H1 (cell line): ENCODE measurements around the gene TAF11L2. TPM values are rescaled to one million over a fixed set of nuclear protein-coding genes. Genes with fewer than 3 reads are reported as not detected.

Experiments used
- CTCF ChIA-PET: fragments of 300-600 bp; sonication (Branson Sonifier 250); formaldehyde crosslinking; loops from one replicate; lab custom pipeline; 2021; ENCODE audit not compliant: partially characterized antibody; lab: Charles Lee
- POLR2A ChIA-PET: fragments of 300-600 bp; sonication (Branson Sonifier 250); formaldehyde crosslinking; loops from one replicate; lab custom pipeline; 2021; ENCODE audit warnings: inconsistent platforms; ENCODE audit not compliant: partially characterized antibody; lab: Charles Lee
- DNase-seq, 2 experiments: peaks; one replicate each; pipeline versions ENCODE4 v3.0.0 to v3.0.0-alpha.2; 2010 to 2022; ENCODE audit warnings: low spot score in 2 of 2, low read depth in 1 of 2, mixed read lengths in 1 of 2
- FAIRE-seq: peaks from 2 replicates; lab custom pipeline; 2011; peaks lifted over from hg19 to GRCh38; lab: Jason Lieb, UNC
- H2AFZ ChIP-seq: 2 replicates; pipeline ENCODE4 v1.8.1; 2012; ENCODE audit warnings: low read length, inconsistent platforms
- H2AK5ac ChIP-seq: 2 replicates; pipeline ENCODE4 v1.6.1; 2013; ENCODE audit warnings: low read depth, low read length
- H2BK120ac ChIP-seq: replicated peaks from 2 replicates; pipeline ENCODE3; 2013; ENCODE audit warnings: low read depth, low read length, inconsistent platforms
- H2BK12ac ChIP-seq: 2 replicates; pipeline ENCODE4 v1.6.1; 2013; ENCODE audit warnings: low read depth, low read length
- H2BK15ac ChIP-seq: 2 replicates; pipeline ENCODE4 v1.6.1; 2013; ENCODE audit warnings: low read length
- H2BK20ac ChIP-seq: 2 replicates; pipeline ENCODE4 v1.6.1; 2013; ENCODE audit warnings: low read length
- H2BK5ac ChIP-seq: 2 replicates; pipeline ENCODE4 v1.6.1; 2013; ENCODE audit warnings: low read depth, low read length
- H3K14ac ChIP-seq: 2 replicates; pipeline ENCODE4 v1.6.1; 2013; ENCODE audit warnings: inconsistent platforms; ENCODE audit not compliant: insufficient read length
- H3K18ac ChIP-seq: 2 replicates; pipeline ENCODE4 v1.6.1; 2013; ENCODE audit warnings: low read length; ENCODE audit errors: extremely low read depth
- H3K23ac ChIP-seq: 2 replicates; pipeline ENCODE4 v1.6.1; 2013; ENCODE audit warnings: inconsistent platforms; ENCODE audit not compliant: insufficient read length
- H3K23me2 ChIP-seq: 2 replicates; pipeline ENCODE4 v1.6.1; 2013; ENCODE audit warnings: low read depth, low read length
- H3K27ac ChIP-seq: 2 replicates; pipeline ENCODE4 v1.6.1; 2011; ENCODE audit warnings: low read depth, low read length, inconsistent platforms
- H3K27me3 ChIP-seq, 4 experiments: replicated peaks in 1 of 4; 1 replicate in 1 of 4; 2 replicates in 3 of 4; pipeline versions ENCODE4 v1.6.1 to v1.8.1; 2011 to 2013; ENCODE audit warnings: low read length in 3 of 4, mild to moderate bottlenecking in 3 of 4, inconsistent platforms in 2 of 4, mixed read lengths in 2 of 4, moderate library complexity in 1 of 4; ENCODE audit not compliant: control insufficient read depth in 3 of 4, insufficient read depth in 3 of 4; ENCODE audit errors: extremely low read depth in 1 of 4
- H3K36me3 ChIP-seq, 4 experiments: 2 replicates each; pipeline versions ENCODE4 v1.6.1 to v1.8.1; 2011 to 2013; ENCODE audit warnings: mild to moderate bottlenecking in 4 of 4, low read length in 3 of 4, moderate library complexity in 2 of 4, control low read depth in 1 of 4, inconsistent platforms in 1 of 4; ENCODE audit not compliant: insufficient read depth in 4 of 4, control insufficient read depth in 2 of 4
- H3K4ac ChIP-seq: replicated peaks from 2 replicates; pipeline ENCODE3; 2013; ENCODE audit warnings: low read length, low read depth, mixed read lengths, inconsistent platforms; ENCODE audit not compliant: insufficient read length
- H3K4me1 ChIP-seq, 4 experiments: replicated peaks in 1 of 4; 1 replicate in 1 of 4; 2 replicates in 3 of 4; pipeline versions ENCODE4 v1.6.1 to v1.8.1; 2011 to 2013; ENCODE audit warnings: low read length in 3 of 4, inconsistent platforms in 2 of 4, mixed read lengths in 1 of 4; ENCODE audit not compliant: insufficient read depth in 4 of 4, control insufficient read depth in 3 of 4
- H3K4me2 ChIP-seq, 2 experiments: 2 replicates each; pipeline versions ENCODE4 v1.6.1 to v1.8.1; 2011 to 2013; ENCODE audit warnings: low read depth in 2 of 2, low read length in 2 of 2, control low read depth in 1 of 2, inconsistent platforms in 1 of 2, mild to moderate bottlenecking in 1 of 2; ENCODE audit not compliant: insufficient read depth in 1 of 2
- H3K4me3 ChIP-seq, 4 experiments: fragments of 200-600, 300-600 bp in 1 of 4; sonication (generic), shearing (Covaris generic), sonication (Bioruptor Twin) in 1 of 4; 2 replicates each; pipeline versions ENCODE4 v1.5.1 to v1.8.1; 2011 to 2016; ENCODE audit warnings: low read length in 4 of 4, low read depth in 3 of 4, control low read depth in 2 of 4, inconsistent platforms in 2 of 4, mild to moderate bottlenecking in 2 of 4, mixed read lengths in 1 of 4, moderate library complexity in 1 of 4; ENCODE audit not compliant: insufficient read depth in 2 of 4; ENCODE audit errors: extremely low read depth in 1 of 4
- H3K56ac ChIP-seq: replicated peaks from 2 replicates; pipeline ENCODE3; 2013; ENCODE audit warnings: low read depth, mild to moderate bottlenecking, mixed read lengths, low read length, inconsistent platforms; ENCODE audit not compliant: insufficient read length
- H3K79me1 ChIP-seq: 2 replicates; pipeline ENCODE4 v1.6.1; 2013; ENCODE audit warnings: low read depth, low read length, control low read depth
- H3K79me2 ChIP-seq, 2 experiments: 2 replicates each; pipeline versions ENCODE4 v1.6.1 to v1.8.1; 2012 to 2013; ENCODE audit warnings: low read length in 2 of 2, mild to moderate bottlenecking in 2 of 2, inconsistent platforms in 1 of 2; ENCODE audit not compliant: insufficient read depth in 2 of 2, control insufficient read depth in 1 of 2
- H3K9ac ChIP-seq, 4 experiments: replicated peaks in 1 of 4; 1 replicate in 1 of 4; 2 replicates in 3 of 4; pipeline versions ENCODE4 v1.6.1 to v1.8.1; 2011 to 2013; ENCODE audit warnings: low read depth in 3 of 4, low read length in 3 of 4, control low read depth in 2 of 4, mild to moderate bottlenecking in 2 of 4, moderate library complexity in 2 of 4, inconsistent platforms in 1 of 4; ENCODE audit errors: extremely low read depth in 1 of 4
- H3K9me3 ChIP-seq, 2 experiments: 2 replicates each; pipeline versions ENCODE4 v1.6.1 to v1.8.1; 2012 to 2013; ENCODE audit warnings: mild to moderate bottlenecking in 2 of 2, moderate library complexity in 2 of 2, control low read depth in 1 of 2, inconsistent platforms in 1 of 2, low read depth in 1 of 2, low read length in 1 of 2, mixed read lengths in 1 of 2; ENCODE audit not compliant: insufficient read depth in 2 of 2
- H4K20me1 ChIP-seq, 2 experiments: replicated peaks in 1 of 2; 2 replicates each; pipeline versions ENCODE3 to v1.8.1; 2011 to 2013; ENCODE audit warnings: inconsistent platforms in 2 of 2, low read length in 2 of 2, mild to moderate bottlenecking in 1 of 2; ENCODE audit not compliant: insufficient read depth in 2 of 2, control insufficient read depth in 1 of 2
- H4K5ac ChIP-seq: 2 replicates; pipeline ENCODE4 v1.6.1; 2013; ENCODE audit warnings: low read length, low read depth, mixed read lengths, inconsistent platforms; ENCODE audit not compliant: insufficient read length
- H4K8ac ChIP-seq: 2 replicates; pipeline ENCODE4 v1.8.0; 2013; ENCODE audit warnings: mild to moderate bottlenecking, moderate library complexity, low read length, inconsistent platforms; ENCODE audit not compliant: insufficient read depth; ENCODE audit errors: extremely low read depth
- H4K91ac ChIP-seq: replicated peaks from 2 replicates; pipeline ENCODE3; 2013; ENCODE audit warnings: low read length, mixed read lengths, inconsistent platforms; ENCODE audit not compliant: insufficient read length
- ATF3 ChIP-seq: IDR thresholded peaks from 2 replicates; pipeline ENCODE4 v1.6.1; 2011; ENCODE audit warnings: low read depth, mild to moderate bottlenecking, low read length; ENCODE audit not compliant: insufficient read depth
- CBX8 ChIP-seq: fragments of 300-800, 300-1000 bp; sonication (generic); IDR thresholded peaks from 2 replicates; pipeline ENCODE4 v1.7.1; 2016; ENCODE audit warnings: low read depth, low read length, borderline replicate concordance
- CEBPB ChIP-seq: IDR thresholded peaks from 2 replicates; pipeline ENCODE4 v1.6.1; 2012; ENCODE audit warnings: low read depth, low read length
- CREB1 ChIP-seq: IDR thresholded peaks from 2 replicates; pipeline ENCODE4 v1.6.1; 2012; ENCODE audit warnings: inconsistent platforms
- E2F6 ChIP-seq: IDR thresholded peaks from 2 replicates; pipeline ENCODE4 v1.6.1; 2012; ENCODE audit warnings: inconsistent platforms
- JUN ChIP-seq: IDR thresholded peaks from 2 replicates; pipeline ENCODE4 v1.6.1; 2011; ENCODE audit warnings: low read depth, mild to moderate bottlenecking, improper control_type of control experiment, low read length
- PHF8 ChIP-seq: fragments of 200-600 bp; sonication (generic); conservative IDR thresholded peaks from 2 replicates; pipeline ENCODE4 v1.7.1; 2012; ENCODE audit warnings: low read depth, mild to moderate bottlenecking, inconsistent platforms, low read length, moderate library complexity
- POLR2A ChIP-seq, 2 experiments: IDR thresholded peaks; 1 replicate in 1 of 2; 2 replicates in 1 of 2; pipeline ENCODE4 v1.6.1; 2011; ENCODE audit warnings: low read depth in 2 of 2, low read length in 2 of 2, mild to moderate bottlenecking in 2 of 2; ENCODE audit errors: control extremely low read depth in 1 of 2
- RNF2 ChIP-seq: fragments of 200-900, 300-1000 bp; sonication (generic); IDR thresholded peaks from 2 replicates; pipeline ENCODE4 v1.7.1; 2016; ENCODE audit warnings: borderline replicate concordance, low read depth, mild to moderate bottlenecking, antibody characterized with exemption, low read length; ENCODE audit not compliant: poor library complexity, severe bottlenecking; ENCODE audit errors: missing control alignments
- RXRA ChIP-seq: IDR thresholded peaks from 2 replicates; pipeline ENCODE4 v1.6.1; 2011; ENCODE audit warnings: low read depth, mild to moderate bottlenecking, low read length, moderate library complexity; ENCODE audit not compliant: insufficient read depth
- SP1 ChIP-seq: IDR thresholded peaks from 2 replicates; pipeline ENCODE4 v1.6.1; 2011; ENCODE audit warnings: low read depth, low read length
- SP4 ChIP-seq: IDR thresholded peaks from 2 replicates; pipeline ENCODE4 v1.6.1; 2012; ENCODE audit warnings: low read length, inconsistent platforms
- SUZ12 ChIP-seq: fragments of 200-600 bp; sonication (generic); IDR thresholded peaks from 2 replicates; pipeline ENCODE4 v1.6.1; 2012; ENCODE audit warnings: mild to moderate bottlenecking, inconsistent platforms, low read length, moderate library complexity, mixed read lengths
- TBP ChIP-seq: IDR thresholded peaks from 2 replicates; pipeline ENCODE4 v1.6.1; 2011; ENCODE audit warnings: low read depth, low read length, improper control_type of control experiment
- TCF12 ChIP-seq: IDR thresholded peaks from 2 replicates; pipeline ENCODE4 v1.6.1; 2011; ENCODE audit warnings: low read depth, mild to moderate bottlenecking, low read length
- WGBS, 2 experiments: shearing (Covaris generic) in 1 of 2; methylation state at CpG; one replicate each; pipeline versions ENCODE4 v1.1.6 to v1.1.7; 2013 to 2015; ENCODE audit warnings: low lambda C conversion rate in 2 of 2, mixed read lengths in 2 of 2, inconsistent platforms in 1 of 2, low coverage in 1 of 2, missing lambda C conversion rate in 1 of 2; ENCODE audit not compliant: insufficient replicate concordance in 2 of 2, insufficient coverage in 1 of 2, insufficient read length in 1 of 2; ENCODE audit errors: extremely low coverage in 1 of 2, missing lambda C conversion rate in 1 of 2; 5-methylcytosine and 5-hydroxymethylcytosine counted together
- polyA plus RNA-seq, 7 experiments: library from polyadenylated mRNA; depleted of rRNA in 3 of 7; stranded (reverse) in 5 of 7; unstranded in 2 of 7; fragments of >200 nt in 5 of 7; fragments of 200-250 nt in 2 of 7; gene quantifications; 1 replicate in 5 of 7; 2 replicates in 1 of 7; 4 replicates in 1 of 7; pipeline versions ENCODE4 v1.2.1 to v1.2.3, GENCODE V29; 2011 to 2013; ENCODE audit warnings: missing spikeins in 2 of 7, mixed read lengths in 2 of 7
- total RNA-seq: library from RNA; stranded (reverse); fragmentation: NEBNext Ultra II Directional; extraction: Animal tissue kit (Norgen Biotek cat#: 25700); gene quantifications from 2 replicates; pipeline ENCODE4 v1.2.1, GENCODE V29; 2021

TAF11L2 gene
- total and polyA plus RNA-seq, 2 of the 8 experiments (the other 6 are each of a cell fraction or from before 2014, with no cell fraction given) = not detected

- Histone ChIP-seq H4K91ac (no peak overlapping the region), H3K9me3 (no peaks in the 10 kb centered on the region), H2BK12ac (no peak overlapping the region), H2AFZ (no peak overlapping the region), H3K36me3 (no peaks in the 10 kb centered on the region), H4K5ac (no peak overlapping the region), H2BK120ac (no peak overlapping the region), H3K79me2 (no peaks in the 10 kb centered on the region), H2AK5ac (no peak overlapping the region), H3K4me3 (no peak overlapping the region), H3K9ac (no peak overlapping the region), H3K23ac (no peak overlapping the region), H3K4me1 (peaks cover 0 to 7% (median 0%) of the 10 kb centered on the region in 4 experiments; a peak in 3 of 7 replicates), H3K79me1 (no peaks in the 10 kb centered on the region), H2BK15ac (no peak overlapping the region), H2BK5ac (no peak overlapping the region), H3K4me2 (no peak overlapping the region), H3K18ac (no peak overlapping the region), H3K56ac (no peak overlapping the region), H2BK20ac (no peak overlapping the region), H3K27ac (no peak overlapping the region), H4K20me1 (no peaks in the 10 kb centered on the region), H3K14ac (no peak overlapping the region), H4K8ac (no peak overlapping the region), H3K23me2 (no peaks in the 10 kb centered on the region), H3K27me3 (no peaks in the 10 kb centered on the region), H3K4ac (no peak overlapping the region)
- TF ChIP-seq RNF2 (no peak), RXRA (no peak), SP1 (no peak), SUZ12 (no peak), TBP (no peak), CBX8 (no peak), TCF12 (no peak), ATF3 (no peak), CEBPB (no peak), POLR2A (IDR thresholded peaks at IDR 0.05; ENCODE audit: control extremely low read depth in 1 of 2, low read depth in 2 of 2, low read length in 2 of 2) (no peak), PHF8 (no peak), CREB1 (no peak), JUN (no peak), SP4 (no peak), E2F6 (no peak)
- WGBS, 2 experiments = 95% methylated on average over 6 of the region's 6 CpGs; no CpG with 5 or more reads in 1 of the 2 experiments
- DNase-seq = no peak
- FAIRE-seq = no peak
- CTCF ChIA-PET = interaction anchor here (0.6 kb wide), 2 partner anchors 258 to 384 kb away, joined by 3 to 5 read pairs; no protein-coding TSS in a partner anchor
- POLR2A ChIA-PET = no interaction called here
These were observed 36.2 kb upstream of the TAF11L2 start for GRCh38 chr5:17461793-17462192.
